HFF-Myc (cell line): ENCODE results near the gene NOX5.
"Not testable (repeated sequence)": the region's sequence is repeated elsewhere in the genome, so short reads cannot be mapped to it uniquely, and the experiment has no call there.

Source experiments
- DNase-seq: peaks from one replicate; pipeline ENCODE4 v3.0.0-alpha.2; 2011; ENCODE audit warnings: low read depth; ENCODE audit errors: extremely low read depth
- H3K4me3 ChIP-seq: replicated peaks from 2 replicates; pipeline ENCODE4 v1.5.1; 2011; ENCODE audit warnings: low read depth, mild to moderate bottlenecking, control low read depth, low read length
- TF ChIP-seq, protein P1 (sequence below): IDR thresholded peaks from 2 replicates; pipeline ENCODE4 v1.5.1; 2012; ENCODE audit warnings: mild to moderate bottlenecking, low read depth, low read length, control low read depth; ENCODE audit errors: missing control alignments

The NOX5 gene

DNA sequence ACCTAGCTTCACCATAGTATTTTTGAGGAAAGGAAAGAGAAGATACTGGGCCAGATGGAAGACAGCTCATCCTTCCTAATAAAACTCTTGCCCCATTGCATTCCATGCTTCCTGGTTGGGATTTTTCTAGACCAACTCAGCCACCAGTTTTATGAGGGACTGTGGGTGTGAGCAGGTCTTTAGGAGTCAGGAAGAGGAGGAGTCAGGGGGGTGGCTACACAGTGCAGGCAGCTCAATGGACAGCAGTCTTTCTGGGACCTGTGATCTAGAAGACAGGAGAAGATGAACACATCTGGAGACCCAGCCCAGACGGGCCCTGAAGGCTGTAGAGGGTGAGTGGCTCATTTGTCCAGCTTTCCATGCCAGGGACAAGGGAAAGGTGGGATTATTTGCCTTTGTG lies at the start of gene NOX5:
NOX5 (plus strand) TSS at position 242 of the 400 bp plus-strand sequence; CDS start at position 283, 41 bp downstream.
- peak; percentile 54 for DNase-seq
- no peak within 1 kb of the TSS for H3K4me3 ChIP-seq
- TF ChIP-seq, protein P1, sequence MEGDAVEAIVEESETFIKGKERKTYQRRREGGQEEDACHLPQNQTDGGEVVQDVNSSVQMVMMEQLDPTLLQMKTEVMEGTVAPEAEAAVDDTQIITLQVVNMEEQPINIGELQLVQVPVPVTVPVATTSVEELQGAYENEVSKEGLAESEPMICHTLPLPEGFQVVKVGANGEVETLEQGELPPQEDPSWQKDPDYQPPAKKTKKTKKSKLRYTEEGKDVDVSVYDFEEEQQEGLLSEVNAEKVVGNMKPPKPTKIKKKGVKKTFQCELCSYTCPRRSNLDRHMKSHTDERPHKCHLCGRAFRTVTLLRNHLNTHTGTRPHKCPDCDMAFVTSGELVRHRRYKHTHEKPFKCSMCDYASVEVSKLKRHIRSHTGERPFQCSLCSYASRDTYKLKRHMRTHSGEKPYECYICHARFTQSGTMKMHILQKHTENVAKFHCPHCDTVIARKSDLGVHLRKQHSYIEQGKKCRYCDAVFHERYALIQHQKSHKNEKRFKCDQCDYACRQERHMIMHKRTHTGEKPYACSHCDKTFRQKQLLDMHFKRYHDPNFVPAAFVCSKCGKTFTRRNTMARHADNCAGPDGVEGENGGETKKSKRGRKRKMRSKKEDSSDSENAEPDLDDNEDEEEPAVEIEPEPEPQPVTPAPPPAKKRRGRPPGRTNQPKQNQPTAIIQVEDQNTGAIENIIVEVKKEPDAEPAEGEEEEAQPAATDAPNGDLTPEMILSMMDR: no peak

DNA sequence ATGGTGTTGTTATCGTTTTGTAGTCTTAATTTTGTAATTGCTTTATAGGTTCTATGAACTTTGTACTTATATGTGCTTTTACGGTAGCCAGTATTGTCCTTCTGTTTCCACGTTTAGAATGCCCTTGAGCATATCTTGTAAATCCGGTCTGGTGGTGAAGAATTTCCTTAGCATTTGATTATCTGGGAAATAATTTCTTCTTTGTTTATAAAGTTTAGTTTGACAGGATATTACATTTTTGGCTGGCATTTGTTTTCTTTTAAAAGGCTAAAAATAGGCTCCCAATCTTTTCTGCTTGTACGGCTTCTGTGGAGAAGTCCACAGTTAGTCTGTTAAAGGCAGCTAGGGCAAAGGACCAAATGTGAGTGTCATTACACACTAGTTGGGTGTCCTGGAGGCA lies 47.5 kb upstream of the NOX5 start:
- DNase-seq: no peak
- H3K4me3 ChIP-seq: no peak overlapping the region
- TF ChIP-seq, protein P1: no peak

DNA sequence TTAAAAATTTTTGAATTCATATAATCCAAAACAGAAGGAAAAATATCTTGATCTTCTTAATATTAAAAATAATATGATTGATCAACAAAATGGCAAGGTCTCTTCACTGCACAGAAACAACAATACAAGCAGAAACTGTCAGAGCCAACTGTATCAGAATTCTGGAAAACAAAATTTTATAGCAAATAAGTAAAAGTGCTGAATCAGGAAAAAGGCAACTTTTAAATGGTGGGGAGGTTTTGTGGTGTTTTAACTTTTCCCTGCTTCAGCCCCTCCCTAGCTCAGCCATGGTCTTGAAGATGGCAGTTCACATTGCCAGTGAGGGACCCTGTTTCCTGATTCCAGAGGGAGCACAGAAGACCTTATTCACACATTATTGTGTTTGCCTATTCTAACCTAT lies 46.5 kb upstream of the NOX5 start:
- H3K4me3 ChIP-seq: no peak overlapping the region
- no peak for DNase-seq
- TF ChIP-seq, protein P1: no peak

DNA sequence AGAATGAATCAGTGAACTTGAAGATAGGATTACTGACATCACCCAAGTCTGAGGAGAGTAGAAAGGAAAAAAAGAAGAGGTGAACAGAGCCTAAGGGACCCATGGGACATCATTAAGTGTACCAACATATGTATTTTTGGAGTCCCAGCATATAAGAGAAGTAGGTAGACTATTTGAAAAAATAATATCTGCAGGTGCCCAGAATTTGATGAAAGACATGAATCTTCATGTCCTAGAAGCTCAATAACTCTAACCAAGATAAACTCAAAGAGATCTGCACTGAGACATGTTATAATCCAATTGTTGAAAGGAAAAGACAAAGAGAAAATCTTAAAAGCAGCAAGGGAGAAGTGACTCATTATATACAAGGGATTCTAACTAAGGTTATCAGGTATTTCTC lies 45.2 kb upstream of the NOX5 start:
- no peak overlapping the region for H3K4me3 ChIP-seq
- TF ChIP-seq, protein P1: no peak
- DNase-seq: no peak

DNA sequence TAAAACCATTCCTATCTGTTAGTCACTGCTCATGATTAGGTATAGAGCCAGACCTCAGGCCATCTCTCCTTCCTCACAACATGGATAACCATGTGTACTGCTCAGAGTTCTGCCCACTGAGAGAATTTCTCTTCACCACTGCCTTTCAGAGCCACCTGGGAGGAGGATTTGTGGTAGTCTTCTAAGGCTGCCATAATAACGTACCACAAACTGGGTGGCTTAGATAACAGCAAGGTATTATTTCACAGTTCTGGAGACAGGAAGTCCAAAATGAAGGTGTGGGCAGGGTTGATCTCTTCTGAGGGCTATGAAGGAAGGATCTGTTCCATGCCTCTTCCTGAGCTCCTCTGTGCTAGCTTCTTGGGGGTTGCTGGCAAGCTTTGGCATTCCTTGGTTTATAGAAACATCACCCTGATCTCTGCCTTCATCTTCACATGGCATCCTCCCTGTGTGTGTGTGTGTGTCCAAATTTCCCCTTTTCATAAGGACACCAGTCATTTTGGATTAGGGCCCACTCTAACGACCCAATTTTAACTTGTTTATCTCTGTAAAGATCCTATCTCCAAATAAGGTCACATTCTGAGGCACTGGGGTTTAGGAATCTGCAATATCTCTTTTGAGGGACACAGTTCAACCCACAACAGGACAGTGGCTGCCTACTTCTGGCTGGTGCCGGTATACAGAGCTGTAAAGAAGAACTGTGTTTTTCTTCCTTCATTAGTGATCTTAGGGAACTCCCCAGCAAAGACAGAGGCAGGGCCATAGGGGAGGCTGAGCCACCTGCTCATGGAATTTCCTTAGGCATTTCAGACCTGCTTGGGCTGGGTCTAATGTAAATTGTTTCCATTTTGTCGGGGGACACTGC lies 42.1 kb upstream of the NOX5 start:
- H3K4me3 ChIP-seq: no peak overlapping the region
- TF ChIP-seq, protein P1: no peak
- DNase-seq: no peak

DNA sequence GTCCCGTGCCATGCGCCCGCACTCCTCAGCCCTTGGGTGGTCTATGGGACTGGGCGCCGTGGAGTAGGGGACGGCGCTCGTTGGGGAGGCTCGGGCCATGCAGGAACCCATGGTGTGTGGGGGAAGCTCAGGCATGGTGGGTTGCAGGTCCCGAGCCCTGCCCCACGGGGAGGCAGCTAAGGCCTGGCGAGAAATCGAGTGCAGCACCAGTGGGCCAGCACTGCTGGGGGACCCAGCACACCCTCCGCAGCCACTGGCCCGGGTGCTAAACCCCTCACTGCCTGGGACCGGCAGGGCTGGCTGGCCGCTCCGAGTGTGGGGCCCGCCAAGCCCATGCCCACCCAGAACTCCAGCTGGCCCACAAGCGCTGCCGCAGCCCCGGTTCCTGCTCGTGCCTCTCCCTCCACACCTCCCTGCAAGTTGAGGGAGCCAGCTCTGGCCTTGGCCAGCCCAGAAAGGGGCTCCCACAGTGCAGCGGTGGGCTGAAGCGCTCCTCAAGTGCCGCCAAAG lies 38.8 kb upstream of the NOX5 start:
- DNase-seq, H3K4me3 ChIP-seq: not testable (repeated sequence)

DNA sequence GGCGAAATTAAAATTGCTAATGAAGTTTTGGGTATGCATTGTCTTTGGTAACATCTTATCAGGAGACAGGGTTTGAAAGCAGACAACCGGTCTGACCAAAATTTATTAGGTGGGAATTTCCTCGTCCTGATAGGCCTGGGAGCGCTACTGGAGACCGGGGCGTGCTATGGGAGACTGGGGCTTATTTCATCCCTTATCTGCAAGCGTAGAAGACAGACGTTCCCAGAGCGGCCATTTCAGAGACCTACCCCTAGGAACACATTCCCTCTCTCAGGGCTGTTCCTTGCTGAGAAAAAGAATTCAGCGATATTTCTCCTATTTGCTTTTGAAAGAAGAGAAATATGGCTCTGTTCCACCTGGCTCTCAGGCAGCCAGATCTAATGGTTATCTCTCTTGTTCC lies 37.1 kb upstream of the NOX5 start:
- H3K4me3 ChIP-seq, DNase-seq: not testable (repeated sequence)

DNA sequence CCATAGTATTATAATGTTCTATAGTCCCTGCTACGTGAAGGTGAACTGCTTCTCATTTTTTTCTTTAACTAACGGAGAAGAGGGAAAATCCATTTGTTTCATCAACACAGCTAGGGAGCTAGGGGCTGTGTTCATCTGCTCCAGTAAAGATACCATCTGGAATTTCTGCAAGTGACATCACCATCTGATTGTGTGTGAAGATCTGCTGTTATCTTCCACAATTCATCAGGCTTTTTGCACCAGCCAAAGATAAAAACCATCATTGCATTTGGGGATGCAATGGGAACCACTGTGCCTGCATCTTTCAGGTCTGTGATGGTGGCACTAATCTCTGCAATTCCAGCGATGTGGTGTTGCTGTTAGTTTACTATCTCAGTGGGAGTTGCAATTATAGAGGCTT lies 35.5 kb upstream of the NOX5 start:
- DNase-seq: no peak
- TF ChIP-seq, protein P1: no peak
- no peak overlapping the region for H3K4me3 ChIP-seq
